Dermis microvascular lymphatic vessel endothelial cell (primary cell): ENCODE measurements around the gene TSACC. TPM values are rescaled to one million over a fixed set of nuclear protein-coding genes. Genes with fewer than 3 reads are reported as not detected.

Experiments used
- DNase-seq, 2 donors: peaks; one replicate each; pipeline versions ENCODE4 v3.0.0 to v3.0.0-alpha.2; 2010; ENCODE audit warnings: low read depth in 2 of 2
- total RNA-seq: library from RNA; depleted of rRNA; stranded (reverse); fragments of >200 nt; gene quantifications from 2 replicates; pipeline ENCODE4 v1.2.1, GENCODE V29; 2014

Gene TSACC
- total RNA-seq, 1 donor from 2014 or later: not detected

- DNase-seq: no peak
Measured at GRCh38 chr1:156373546-156373945, 35.2 kb downstream of the TSACC start.

GRCh38 chr1:156376146-156376545 is 37.8 kb downstream of the TSACC start:
- DNase-seq: no peak

- DNase-seq: no peak
Measured at GRCh38 chr1:156376958-156377919, 38.9 kb downstream of the TSACC start.

GRCh38 chr1:156378557-156378956 is 40.2 kb downstream of the TSACC start:
- no peak for DNase-seq

- no peak for DNase-seq
Measured at GRCh38 chr1:156379420-156380165, 41.3 kb downstream of the TSACC start.

- DNase-seq: no peak
Measured at GRCh38 chr1:156382561-156382960, 44.2 kb downstream of the TSACC start.

GRCh38 chr1:156383023-156383422 is 44.7 kb downstream of the TSACC start:
- peak; percentile 36 to 65 for DNase-seq

- DNase-seq: no peak
Measured at GRCh38 chr1:156384007-156384406, 45.7 kb downstream of the TSACC start.

GRCh38 chr1:156384658-156385057 is 46.3 kb downstream of the TSACC start:
- no peak for DNase-seq

- DNase-seq: peak; percentile 15 to 59
Measured at GRCh38 chr1:156385534-156386031, 47.3 kb downstream of the TSACC start.

- DNase-seq: no peak
Measured at GRCh38 chr1:156386134-156386901, 48.0 kb downstream of the TSACC start.

GRCh38 chr1:156386949-156387869 is 48.9 kb downstream of the TSACC start:
- no peak for DNase-seq

- no peak for DNase-seq
Measured at GRCh38 chr1:156387870-156388173, 49.5 kb downstream of the TSACC start.

GRCh38 chr1:156388174-156389137 is 50.1 kb downstream of the TSACC start:
- DNase-seq: no peak

- no peak for DNase-seq
Measured at GRCh38 chr1:156389311-156389710, 51.0 kb downstream of the TSACC start.

- DNase-seq: no peak
Measured at GRCh38 chr1:156390469-156391365, 52.4 kb downstream of the TSACC start.

- DNase-seq: no peak
Measured at GRCh38 chr1:156391366-156391677, 53.0 kb downstream of the TSACC start.

GRCh38 chr1:156391701-156392100 is 53.4 kb downstream of the TSACC start:
- no peak for DNase-seq

- DNase-seq: no peak
Measured at GRCh38 chr1:156392452-156392853, 54.1 kb downstream of the TSACC start.
